ENCODE measurements around the gene EFCAB11.
A peak's percentile ranks its signal among the peaks of the same experiment; 100 is the strongest.

Gene EFCAB11

GRCh38 chr14:89956661-89957009, 2.1 kb upstream of the EFCAB11 start:
- no peak for DNase-seq

- peak; percentile 94 for DNase-seq
Measured at GRCh38 chr14:89955745-89956660, 1.5 kb upstream of the EFCAB11 start, which contains the start of gene TDP1. TSS of gene TDP1 (plus strand) at chr14:89955927. CDS start at chr14:89963115, 7,188 bp downstream.

GRCh38 chr14:89955022-89955744, 653 bp upstream of the EFCAB11 start:
- no peak for DNase-seq

GRCh38 chr14:89953602-89954001, 928 bp downstream of the EFCAB11 start:
- DNase-seq, result no peak

- DNase-seq, result no peak
Measured at GRCh38 chr14:89952576-89952975, 2.0 kb downstream of the EFCAB11 start.

GRCh38 chr14:89947344-89947743, 7.2 kb downstream of the EFCAB11 start:
- no peak for DNase-seq

GRCh38 chr14:89941830-89942377, 12.6 kb downstream of the EFCAB11 start:
- no peak for DNase-seq

- peak; percentile 5 for DNase-seq
Measured at GRCh38 chr14:89936654-89937185, 17.8 kb downstream of the EFCAB11 start.

- DNase-seq, result peak; percentile 76
Measured at GRCh38 chr14:89933002-89933401, 21.5 kb downstream of the EFCAB11 start.

- DNase-seq, result no peak
Measured at GRCh38 chr14:89927186-89927865, 27.2 kb downstream of the EFCAB11 start.

- no peak for DNase-seq
Measured at GRCh38 chr14:89926694-89927093, 27.8 kb downstream of the EFCAB11 start.

- no peak for DNase-seq
Measured at GRCh38 chr14:89924268-89924667, 30.3 kb downstream of the EFCAB11 start.

- no peak for DNase-seq
Measured at GRCh38 chr14:89922031-89922907, 32.3 kb downstream of the EFCAB11 start.

GRCh38 chr14:89921346-89921745, 33.2 kb downstream of the EFCAB11 start:
- no peak for DNase-seq

GRCh38 chr14:89920056-89920455, 34.5 kb downstream of the EFCAB11 start:
- no peak for DNase-seq

GRCh38 chr14:89918721-89919120, 35.8 kb downstream of the EFCAB11 start:
- DNase-seq, result no peak

- DNase-seq, result peak; percentile 53
Measured at GRCh38 chr14:89915114-89915878, 39.2 kb downstream of the EFCAB11 start.

GRCh38 chr14:89912667-89913211, 41.8 kb downstream of the EFCAB11 start:
- DNase-seq, result peak; percentile 64

- DNase-seq, result no peak
Measured at GRCh38 chr14:89912221-89912620, 42.3 kb downstream of the EFCAB11 start.
